Head of caudate nucleus (tissue), 42 donors: ENCODE data around the gene SHC4.

ENCODE experiments used
- DNase-seq, 42 donors: peaks; one replicate each; pipeline versions ENCODE4 v3.0.0 to v3.0.0-alpha.2; 2020 to 2021; ENCODE audit warnings: mixed read lengths in 7 of 42
- intact Hi-C: fragments of 100-400 bp; cut with DNase I; formaldehyde crosslinking; loops from one replicate; pipeline ENCODE4 v1.15.0; 2022

SHC4 gene

DNA sequence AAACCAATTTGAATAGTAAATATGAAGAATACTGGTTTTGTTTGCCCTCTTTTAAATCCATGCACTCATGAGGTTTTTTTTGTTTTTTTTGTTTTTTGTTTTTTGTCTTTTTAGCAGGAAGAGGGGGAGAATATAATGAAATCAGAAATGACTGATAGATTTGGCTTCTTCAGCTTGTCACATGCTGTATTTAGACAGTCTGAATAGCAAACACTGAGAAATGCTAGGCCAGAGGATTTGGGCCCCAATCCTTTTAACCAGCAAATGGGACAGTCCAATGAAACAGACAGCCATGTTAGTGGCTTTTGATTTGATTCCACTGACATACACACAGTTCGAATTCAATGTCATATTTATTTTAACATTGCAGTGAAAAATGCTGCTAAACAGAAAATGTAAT lies 138.6 kb downstream of the SHC4 start:
- intact Hi-C loops: no loop called here
- DNase-seq: no peak

DNA sequence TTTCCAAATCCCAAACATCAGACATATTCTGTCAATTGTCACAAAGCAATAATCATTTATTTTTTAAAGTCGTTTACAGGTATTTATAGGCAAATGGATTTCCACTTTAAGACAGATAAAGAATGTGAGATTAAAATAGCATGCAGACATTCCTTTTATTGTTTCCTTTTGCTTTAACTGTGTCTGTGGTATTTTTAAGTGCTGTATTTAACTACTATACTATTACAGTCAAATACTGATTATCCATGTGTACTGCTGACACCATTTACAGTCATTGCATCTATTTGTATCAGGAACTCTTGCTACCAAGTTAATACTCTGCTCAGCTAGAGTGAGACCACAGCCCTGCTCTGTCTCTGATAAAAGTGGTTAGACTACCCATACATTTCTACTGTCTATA lies 140.0 kb downstream of the SHC4 start:
- no peak for DNase-seq
- intact Hi-C loops: no loop called here

DNA sequence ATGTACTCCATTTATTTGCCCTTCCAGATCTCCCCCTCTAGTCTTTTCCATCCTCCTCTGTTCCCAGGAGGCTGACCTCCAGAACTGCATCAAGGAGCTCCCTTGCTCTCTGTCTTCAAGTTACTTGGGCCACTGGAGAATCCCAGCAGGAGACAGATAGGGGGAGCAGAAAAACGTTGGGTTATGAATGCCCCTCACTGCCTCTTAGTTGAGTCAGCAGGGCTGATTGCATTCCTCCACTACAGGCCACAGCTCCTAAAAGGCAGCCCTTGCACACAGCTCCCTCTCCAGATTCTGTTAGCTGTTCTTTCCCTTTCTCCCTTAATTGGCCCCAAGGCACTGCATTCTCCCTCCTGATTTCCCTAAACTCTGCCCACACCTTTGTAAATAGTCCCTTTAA lies 140.5 kb downstream of the SHC4 start:
- intact Hi-C loops: no loop called here

GRCh38 chr15:48814286-48814685 lies 149.4 kb downstream of the SHC4 start:
- no peak for DNase-seq
- intact Hi-C loops: no loop called here

More for the DNA sequence above, 140.5 kb downstream of the SHC4 start:
- DNase-seq: no peak

DNA sequence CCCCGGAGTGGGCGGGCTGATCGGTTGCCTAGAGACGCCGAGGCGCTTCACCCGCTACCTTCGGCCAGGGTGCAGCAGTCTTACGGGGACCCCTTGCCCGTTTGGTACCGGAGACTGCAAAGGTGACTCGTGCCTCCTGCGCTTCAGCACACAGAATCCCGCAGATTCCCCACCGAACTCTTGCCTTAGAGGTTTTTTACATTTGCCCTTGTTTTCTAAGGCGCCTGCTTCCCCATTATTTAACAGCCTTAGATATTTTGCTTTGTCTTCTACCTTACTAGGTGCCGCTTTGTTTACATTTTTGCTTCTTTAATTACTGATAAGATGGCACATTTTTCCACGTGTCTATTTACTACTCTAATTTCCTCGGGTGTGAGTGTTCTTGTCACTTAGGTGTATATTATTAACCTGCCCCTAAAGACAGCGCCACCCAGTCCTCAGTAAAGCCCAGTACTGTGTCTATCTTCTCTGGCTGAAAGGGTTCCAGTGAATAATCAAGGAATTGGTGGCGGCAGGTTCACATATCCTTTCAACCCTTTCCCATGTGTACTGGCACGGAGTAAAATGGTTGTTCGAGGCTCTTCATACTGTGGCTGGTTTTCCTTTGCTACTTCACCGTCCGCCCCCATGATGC lies 152.3 kb downstream of the SHC4 start:
- intact Hi-C loops: no loop called here
- DNase-seq: peak in 4 of 42 donors; percentile 10 to 39 (median 16)

DNA sequence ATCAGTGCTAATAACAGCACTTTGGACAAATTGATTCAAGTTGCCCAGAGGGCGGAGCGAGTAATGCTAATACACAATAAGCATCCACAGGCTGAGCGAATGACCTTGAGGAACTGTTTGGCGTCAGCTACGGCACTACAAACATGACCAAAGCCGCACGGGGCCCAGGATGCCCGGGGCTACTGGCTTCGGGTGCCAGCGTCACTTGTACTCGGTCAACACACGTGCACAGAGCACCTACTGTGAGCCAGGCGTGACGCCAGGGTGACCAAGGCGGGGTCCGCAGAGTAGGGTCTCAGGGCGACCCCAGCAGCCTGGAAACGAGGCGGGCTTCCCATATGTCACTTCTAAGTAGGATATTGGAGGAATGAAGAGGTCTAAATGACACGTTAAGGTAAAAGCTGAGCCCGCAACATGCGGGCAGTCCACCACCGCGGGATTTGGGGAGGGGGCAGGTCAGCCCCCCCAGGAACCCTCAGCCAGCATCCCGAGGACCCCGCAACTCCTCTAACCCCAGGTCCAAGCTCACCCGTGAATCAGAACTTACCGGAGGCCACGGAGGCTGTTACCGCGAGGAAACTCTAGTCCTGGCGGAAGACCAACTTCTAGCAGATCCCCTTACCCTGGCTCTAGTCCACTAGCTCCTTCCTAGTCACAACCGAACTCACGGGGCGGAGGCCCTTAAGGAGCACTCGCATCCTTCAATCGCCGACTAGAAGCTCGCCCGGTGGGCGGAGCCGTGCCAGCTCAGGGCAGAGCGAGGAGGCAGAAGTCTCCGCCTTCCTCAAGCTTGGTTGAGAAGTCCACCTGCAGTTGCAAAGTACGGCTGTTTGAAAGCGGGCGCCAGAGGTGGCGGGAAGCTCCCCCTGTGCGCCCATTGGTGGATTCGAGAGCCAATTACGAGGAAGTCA lies 153.1 kb downstream of the SHC4 start, which contains the start of gene CEP152:
TSS of gene CEP152 (minus strand) at position 656 of the 911 bp plus-strand sequence. CDS start 5,420 bp downstream, outside the sequence.
- intact Hi-C loops: no loop called here

DNA sequence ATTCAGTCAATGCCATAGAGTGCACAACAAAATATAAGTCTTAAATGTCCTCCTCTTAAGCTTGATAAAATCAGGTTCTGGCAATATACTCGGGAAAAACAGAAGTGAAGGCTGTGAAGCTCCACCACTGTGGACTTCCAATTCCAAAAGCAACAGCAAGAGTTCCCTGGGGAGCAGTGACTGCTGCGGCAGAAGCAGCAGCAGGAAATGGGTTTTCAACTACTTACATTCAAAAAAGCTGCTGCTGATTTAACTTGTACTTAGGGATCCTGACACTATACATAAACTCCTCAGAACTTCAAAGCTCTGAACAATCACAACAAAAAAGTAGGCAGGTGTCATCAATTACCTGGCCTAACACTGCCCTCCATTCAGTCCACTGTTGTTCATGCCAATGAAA lies 157.6 kb downstream of the SHC4 start:
- no peak for DNase-seq
- intact Hi-C loops: loop anchor here (10.0 kb wide), 1 partner anchor 161 kb away; the partner anchor contains the start of gene FBN1

More for the DNA sequence above, 153.1 kb downstream of the SHC4 start, which contains the start of gene CEP152:
- DNase-seq: peak; percentile 89 to 99 (median 97)

- no peak for DNase-seq
- intact Hi-C loops: loop anchor here (10.0 kb wide), 1 partner anchor 161 kb away; the partner anchor contains the start of gene FBN1
These were observed 158.1 kb downstream of the SHC4 start for GRCh38 chr15:48805591-48805990.

DNA sequence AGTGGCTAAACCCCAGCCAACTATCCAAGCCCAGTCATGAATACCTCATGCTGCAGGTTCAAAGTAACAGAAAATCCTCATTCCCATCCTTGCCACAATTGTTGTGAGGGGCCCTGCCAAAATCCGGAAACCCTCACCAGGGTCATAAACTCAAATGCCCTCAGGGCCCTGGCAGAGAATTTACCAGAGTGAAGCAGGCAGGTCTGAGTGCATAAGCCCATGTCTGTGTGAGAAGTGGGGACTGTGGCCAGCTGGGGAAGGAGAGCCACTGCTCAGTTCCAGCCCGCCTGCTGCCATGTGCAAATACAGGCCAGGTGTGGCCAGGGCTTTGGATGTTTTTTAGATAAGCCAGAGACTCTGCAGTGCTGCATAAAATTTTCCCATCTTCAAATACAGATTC lies 159.8 kb downstream of the SHC4 start:
- intact Hi-C loops: loop anchor here (10.0 kb wide), 1 partner anchor 159 kb away; the partner anchor contains the start of gene FBN1
- DNase-seq: no peak

DNA sequence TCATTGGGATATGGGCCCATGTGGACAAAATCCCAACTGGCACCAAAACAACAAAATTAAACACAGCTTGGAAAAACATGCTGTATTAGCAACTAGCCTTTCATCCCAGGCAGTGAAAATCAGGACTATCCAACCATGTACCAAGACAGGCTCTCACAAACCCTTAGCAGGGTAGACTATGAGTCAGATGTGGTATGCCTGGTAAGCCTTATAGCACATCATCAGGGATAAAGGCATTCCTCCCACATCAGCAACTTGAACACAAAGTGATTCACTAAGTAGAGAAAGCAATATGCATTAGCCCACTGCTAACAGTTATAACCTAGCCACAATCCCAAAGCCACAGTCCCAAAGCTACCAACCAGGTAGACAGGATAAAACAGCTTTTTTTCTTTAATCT lies 160.9 kb downstream of the SHC4 start:
- DNase-seq: no peak
- intact Hi-C loops: loop anchor here (10.0 kb wide), 1 partner anchor 158 kb away; the partner anchor contains the start of gene FBN1

DNA sequence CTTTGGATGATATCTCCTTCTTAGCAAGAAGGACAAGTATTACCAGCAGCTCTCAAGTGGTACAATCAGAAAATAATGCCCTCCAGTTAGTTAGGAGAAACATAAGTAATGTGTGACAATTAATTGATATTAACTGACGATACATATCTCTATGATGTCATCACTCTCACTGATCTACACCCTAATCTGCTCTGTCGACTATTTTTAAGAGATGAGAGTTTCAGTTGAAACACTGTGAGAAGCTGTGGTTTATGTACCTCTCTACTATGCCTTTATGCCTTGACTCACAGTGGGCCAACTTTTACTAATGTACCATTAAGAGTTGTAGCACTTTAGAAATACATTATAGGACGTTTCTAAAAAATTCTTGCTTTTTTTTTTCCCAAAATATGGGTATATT lies 161.5 kb downstream of the SHC4 start:
- no peak for DNase-seq
- intact Hi-C loops: loop anchor here (10.0 kb wide), 1 partner anchor 157 kb away; the partner anchor contains the start of gene FBN1

DNA sequence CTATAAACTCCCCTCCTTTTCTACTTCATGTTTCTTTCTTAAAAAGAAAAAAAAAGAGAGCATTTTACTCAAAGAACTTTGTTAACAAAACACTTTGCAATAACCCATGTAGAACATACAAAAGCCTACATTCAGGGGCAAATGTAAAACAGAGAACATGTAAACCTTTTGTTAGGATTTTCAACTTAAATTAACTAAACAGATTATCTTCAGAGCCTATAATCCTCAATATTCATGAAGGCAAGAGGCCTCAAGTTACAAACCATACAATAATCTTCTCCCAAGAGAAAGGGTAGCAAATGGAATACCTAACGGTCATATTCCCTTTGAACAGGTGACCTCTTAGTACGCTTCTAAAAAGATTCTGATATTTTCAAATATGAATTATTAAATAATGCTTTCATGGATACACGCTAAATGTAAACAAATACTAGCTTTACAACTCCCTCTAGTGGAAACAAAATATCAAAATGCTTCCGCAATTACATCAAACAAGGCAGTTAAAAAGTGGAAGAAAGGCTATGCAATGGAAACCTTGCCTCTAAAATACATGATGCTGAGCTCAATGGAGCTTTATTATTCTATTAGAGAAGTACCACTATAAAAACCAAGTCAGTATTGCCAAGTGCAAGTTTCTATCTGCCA lies 162.8 kb downstream of the SHC4 start:
- intact Hi-C loops: loop anchor here (10.0 kb wide), 1 partner anchor 156 kb away; the partner anchor contains the start of gene FBN1
- no peak for DNase-seq

- intact Hi-C loops: loop anchor here (10.0 kb wide), 1 partner anchor 155 kb away; the partner anchor contains the start of gene FBN1
- no peak for DNase-seq
These were observed 163.5 kb downstream of the SHC4 start for GRCh38 chr15:48800245-48800644.

- intact Hi-C loops: no loop called here
- DNase-seq: no peak
These were observed 165.4 kb downstream of the SHC4 start for GRCh38 chr15:48798319-48798718.

DNA sequence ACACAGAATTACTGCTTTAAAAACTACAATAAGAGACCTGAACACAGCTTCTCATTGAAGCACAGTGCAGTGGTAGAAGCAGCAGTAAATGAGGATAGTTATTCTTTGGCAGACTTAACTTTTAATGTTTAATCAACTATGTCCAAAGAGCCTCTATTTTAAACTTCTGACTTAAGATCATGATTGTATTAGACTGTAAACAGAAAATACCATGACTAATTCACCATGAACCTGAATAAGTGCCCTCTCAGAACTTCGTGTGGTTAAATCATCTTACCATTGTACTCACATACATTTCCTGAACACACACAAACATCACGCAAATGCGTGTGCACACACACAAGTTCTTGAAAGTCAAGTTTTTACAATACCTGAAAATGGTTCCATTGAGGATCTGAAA lies 166.8 kb downstream of the SHC4 start:
- no peak for DNase-seq
- intact Hi-C loops: no loop called here

DNA sequence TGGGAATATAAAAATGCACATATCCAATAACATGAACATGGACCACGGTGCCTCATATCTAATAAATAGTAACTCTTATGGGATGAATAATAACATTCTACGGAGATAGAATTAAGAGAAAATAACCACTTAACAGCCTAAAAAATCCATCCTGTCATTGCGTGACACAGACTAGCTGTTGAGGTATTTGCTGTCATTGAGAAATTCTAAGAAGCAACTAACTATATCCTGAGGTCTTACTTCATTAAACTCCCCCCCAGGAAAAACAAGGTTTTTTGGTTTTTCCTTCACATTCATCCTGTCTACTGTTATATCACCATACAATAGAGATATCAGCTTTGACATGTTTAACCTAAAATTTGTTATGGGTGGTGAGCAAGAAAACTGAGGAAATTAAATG lies 167.2 kb downstream of the SHC4 start:
- intact Hi-C loops: no loop called here
- no peak for DNase-seq

- DNase-seq: no peak
These were observed 167.8 kb downstream of the SHC4 start for GRCh38 chr15:48795901-48796300.

GRCh38 chr15:48794697-48795134 lies 169.0 kb downstream of the SHC4 start:
- no peak for DNase-seq
- intact Hi-C loops: no loop called here

More at GRCh38 chr15:48795901-48796300, 167.8 kb downstream of the SHC4 start:
- intact Hi-C loops: no loop called here

DNA sequence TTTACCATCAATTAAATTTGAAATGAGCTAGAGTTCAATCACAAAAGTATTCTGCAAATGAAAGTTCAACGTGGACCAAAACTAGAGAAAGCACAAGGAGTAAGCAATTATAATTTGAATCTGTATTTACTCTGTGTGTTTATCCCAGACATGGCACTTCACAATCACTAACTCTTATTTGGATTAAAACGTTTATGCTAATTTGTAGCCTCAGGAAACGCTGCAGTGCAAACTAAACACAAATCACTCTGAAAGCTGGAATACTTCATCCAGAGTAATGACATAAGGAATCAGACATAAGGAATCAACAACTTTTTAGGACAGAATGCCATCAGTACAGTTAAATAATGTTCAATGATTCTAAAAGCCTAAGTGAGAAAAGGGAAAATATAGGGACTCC lies 171.3 kb downstream of the SHC4 start:
- DNase-seq: no peak
- intact Hi-C loops: no loop called here
